ENCODE data around the gene NAT8L. TPM values are rescaled to one million over a fixed set of nuclear protein-coding genes. Genes with fewer than 3 reads are reported as not detected.

Gene NAT8L, protein sequence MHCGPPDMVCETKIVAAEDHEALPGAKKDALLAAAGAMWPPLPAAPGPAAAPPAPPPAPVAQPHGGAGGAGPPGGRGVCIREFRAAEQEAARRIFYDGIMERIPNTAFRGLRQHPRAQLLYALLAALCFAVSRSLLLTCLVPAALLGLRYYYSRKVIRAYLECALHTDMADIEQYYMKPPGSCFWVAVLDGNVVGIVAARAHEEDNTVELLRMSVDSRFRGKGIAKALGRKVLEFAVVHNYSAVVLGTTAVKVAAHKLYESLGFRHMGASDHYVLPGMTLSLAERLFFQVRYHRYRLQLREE
- total RNA-seq (0.25 and 0.34 TPM in 2 replicates), polyA plus RNA-seq (0.03 TPM in 1 of 2 replicates, not detected in the other), polyA minus RNA-seq (0.09 and 0.14 TPM in 2 replicates)
- total RNA-seq (2013) = 0.07 TPM

DNA sequence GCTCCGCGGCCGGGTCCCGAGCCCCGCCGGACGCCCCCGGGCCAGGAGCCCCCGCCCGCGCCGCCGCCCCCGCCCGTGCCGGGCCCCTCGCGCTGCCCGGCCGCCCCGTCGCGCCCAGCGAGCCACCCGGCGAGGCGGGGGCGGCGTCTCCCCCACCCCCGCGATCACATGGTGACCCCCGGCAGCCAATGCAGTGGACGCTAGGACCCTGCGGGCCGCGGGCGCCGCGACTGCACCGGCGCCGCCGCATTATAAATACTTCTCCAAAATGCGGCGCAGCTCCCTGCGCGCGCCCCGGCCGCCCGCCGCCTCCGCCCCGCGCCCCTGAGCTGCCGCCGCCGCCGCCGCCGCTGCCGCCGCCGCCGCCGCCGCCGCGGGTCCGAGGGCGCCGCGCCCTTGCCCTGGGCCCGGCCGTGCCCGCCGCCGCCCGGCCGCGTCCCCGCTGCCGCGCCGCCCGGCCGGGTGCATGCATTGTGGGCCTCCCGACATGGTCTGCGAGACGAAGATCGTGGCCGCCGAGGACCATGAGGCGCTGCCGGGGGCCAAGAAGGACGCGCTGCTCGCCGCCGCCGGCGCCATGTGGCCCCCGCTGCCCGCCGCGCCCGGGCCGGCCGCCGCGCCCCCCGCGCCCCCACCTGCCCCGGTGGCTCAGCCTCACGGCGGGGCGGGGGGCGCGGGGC is at the start of gene NAT8L:
Gene NAT8L, plus strand, starts transcription at position 282 of the 680 bp plus-strand sequence. Its CDS starts 185 bp downstream, at position 467.
- Mint-ChIP-seq H3K4me1 (peaks cover 3% of the 10 kb centered on the region), H3K27me3 (peaks cover 19% of the 10 kb centered on the region), H3K9me3 (ENCODE audit: insufficient read depth) (no peaks in the 10 kb centered on the region), H3K4me3 (peak within 1 kb of the TSS; percentile 64), H3K27ac (no peak within 1 kb of the TSS)
- Histone ChIP-seq H3K36me3 (replicated peaks in 1 of 2; ENCODE audit: control extremely low read depth in 1 of 2, control insufficient read depth in 1 of 2, extremely low read depth in 1 of 2, insufficient read depth in 2 of 2, low read length in 1 of 2) (no peaks in the 10 kb centered on the region), H3K79me2 (ENCODE audit: control insufficient read depth, insufficient read depth, low read length) (no peaks in the 10 kb centered on the region), H3K4me2 (replicated peaks; ENCODE audit: low read depth, low read length, poor library complexity, severe bottlenecking) (peak within 1 kb of the TSS; percentile 77), H4K20me1 (ENCODE audit: control insufficient read depth, insufficient read depth, low read length, poor library complexity, severe bottlenecking) (no peaks in the 10 kb centered on the region), H3K27ac (ENCODE audit: low read length in 2 of 2) (no peak within 1 kb of the TSS), H3K9ac (ENCODE audit: low read length) (no peak within 1 kb of the TSS), H3K27me3 (replicated peaks in 1 of 4; ENCODE audit: control extremely low read depth in 1 of 4, control insufficient read depth in 3 of 4, insufficient read depth in 4 of 4, low read length in 3 of 4) (peaks cover 0 to 24% (median 7%) of the 10 kb centered on the region in 4 experiments), H3K4me3 (ENCODE audit: control extremely low read depth in 1 of 5, extremely low read depth in 1 of 5, insufficient read depth in 1 of 5, low read depth in 2 of 5, low read length in 4 of 5) (peak within 1 kb of the TSS in 3 of 5 experiments; percentile 29 to 49 (median 44)), H2AFZ (ENCODE audit: insufficient read depth, low read depth, low read length, poor library complexity, severe bottlenecking) (no peak within 1 kb of the TSS), H3K4me1 (ENCODE audit: control insufficient read depth in 2 of 2, insufficient read depth in 2 of 2, low read length in 2 of 2) (peaks cover 3 to 4% of the 10 kb centered on the region in 2 donors), H3K9me3 (ENCODE audit: control extremely low read depth in 1 of 3, control insufficient read depth in 2 of 3, insufficient read depth in 1 of 3, low read length in 2 of 3) (no peaks in the 10 kb centered on the region)
- under 1% methylated on average over 115 of the region's 119 CpGs for WGBS (ENCODE audit: insufficient coverage)
- ChIA-PET CTCF (no interaction called here), POLR2A (no interaction called here)
- intact Hi-C loops (cut with micrococcal nuclease) = no loop called here
- peak; percentile 60 for DNase-seq
- peak; percentile 48 for ATAC-seq (ENCODE audit: low read depth)
- TF ChIP-seq CTCF (IDR thresholded peaks at IDR 0.05) (no peak), EZH2 (IDR thresholded peaks at IDR 0.05; ENCODE audit: borderline replicate concordance, insufficient read depth, low read depth, low read length, poor library complexity, severe bottlenecking) (no peak)
